ENCODE data around the gene MYO5C.

MYO5C gene

GRCh38 chr15:52292780-52293392 is 2.7 kb downstream of the MYO5C start:
- H3K27ac ChIP-seq, result no peak overlapping the region
- TF ChIP-seq CTCF (IDR thresholded peaks at IDR 0.05), result no peak

GRCh38 chr15:52291204-52291603 is 4.4 kb downstream of the MYO5C start:
- Histone ChIP-seq H3K4me3 (ENCODE audit: low read depth in 1 of 2, low read length in 1 of 2) (no peak overlapping the region), H3K4me1 (ENCODE audit: control insufficient read depth in 1 of 2, insufficient read depth in 1 of 2, low read depth in 1 of 2, low read length in 1 of 2) (peaks cover 0 to 18% of the 10 kb centered on the region in 2 experiments), H3K27ac (no peak overlapping the region), H3K36me3 (no peaks in the 10 kb centered on the region), H3K27me3 (peaks cover 46% of the 10 kb centered on the region), H3K9me3 (no peaks in the 10 kb centered on the region)
- no peak for TF ChIP-seq CTCF (IDR thresholded peaks at IDR 0.05)

More at GRCh38 chr15:52292780-52293392, 2.7 kb downstream of the MYO5C start:
- H3K4me1 ChIP-seq (ENCODE audit: control insufficient read depth in 1 of 2, insufficient read depth in 1 of 2, low read depth in 1 of 2, low read length in 1 of 2), result peaks cover 0 to 18% of the 10 kb centered on the region in 2 experiments
- no peaks in the 10 kb centered on the region for H3K36me3 ChIP-seq
- H3K4me3 ChIP-seq (ENCODE audit: low read depth in 1 of 2, low read length in 1 of 2), result no peak overlapping the region
- H3K27me3 ChIP-seq, result peaks cover 63% of the 10 kb centered on the region
- no peaks in the 10 kb centered on the region for H3K9me3 ChIP-seq

- peaks cover 42% of the 10 kb centered on the region for H3K27me3 ChIP-seq
- H3K27ac ChIP-seq, result no peak overlapping the region
- H3K9me3 ChIP-seq, result no peaks in the 10 kb centered on the region
- TF ChIP-seq CTCF (IDR thresholded peaks at IDR 0.05), result no peak
- H3K4me1 ChIP-seq (ENCODE audit: control insufficient read depth in 1 of 2, insufficient read depth in 1 of 2, low read depth in 1 of 2, low read length in 1 of 2), result peaks cover 0 to 16% of the 10 kb centered on the region in 2 experiments
- no peak overlapping the region for H3K4me3 ChIP-seq (ENCODE audit: low read depth in 1 of 2, low read length in 1 of 2)
- H3K36me3 ChIP-seq, result no peaks in the 10 kb centered on the region
These were observed 4.8 kb downstream of the MYO5C start for GRCh38 chr15:52290800-52291199.

- Histone ChIP-seq H3K9me3 (no peaks in the 10 kb centered on the region), H3K4me3 (ENCODE audit: low read depth in 1 of 2, low read length in 1 of 2) (no peak overlapping the region), H3K27ac (no peak overlapping the region), H3K36me3 (no peaks in the 10 kb centered on the region), H3K4me1 (ENCODE audit: control insufficient read depth in 1 of 2, insufficient read depth in 1 of 2, low read depth in 1 of 2, low read length in 1 of 2) (peaks cover 0 to 12% of the 10 kb centered on the region in 2 experiments), H3K27me3 (peaks cover 38% of the 10 kb centered on the region)
- TF ChIP-seq CTCF (IDR thresholded peaks at IDR 0.05), result no peak
These were observed 5.3 kb downstream of the MYO5C start for GRCh38 chr15:52290329-52290728.

- TF ChIP-seq CTCF (IDR thresholded peaks at IDR 0.05), result no peak
- H3K9me3 ChIP-seq, result no peaks in the 10 kb centered on the region
- H3K4me1 ChIP-seq (ENCODE audit: control insufficient read depth in 1 of 2, insufficient read depth in 1 of 2, low read depth in 1 of 2, low read length in 1 of 2), result peaks cover 0 to 6% of the 10 kb centered on the region in 2 experiments
- peaks cover 31% of the 10 kb centered on the region for H3K27me3 ChIP-seq
- no peaks in the 10 kb centered on the region for H3K36me3 ChIP-seq
- no peak overlapping the region for H3K4me3 ChIP-seq (ENCODE audit: low read depth in 1 of 2, low read length in 1 of 2)
- no peak overlapping the region for H3K27ac ChIP-seq
These were observed 5.9 kb downstream of the MYO5C start for GRCh38 chr15:52289629-52290081.
